ENCODE measurements around the gene LRRC38. TPM values are rescaled to one million over a fixed set of nuclear protein-coding genes. Genes with fewer than 3 reads are reported as not detected.
"Not testable (repeated sequence)": the region's sequence is repeated elsewhere in the genome, so short reads cannot be mapped to it uniquely, and the experiment has no call there.

The LRRC38 gene
- not detected for total RNA-seq
- polyA plus RNA-seq: not detected
- long read RNA-seq, donor 1: 0 reads
- long read RNA-seq, donor 2: 0 reads

- 2 to 3% methylated on average over 30 to 34 of the region's 34 CpGs for WGBS, 2 donors
- H3K27ac ChIP-seq (ENCODE audit: low read depth in 1 of 2, low read length in 2 of 2): no peak within 1 kb of the TSS
- H3K9me3 ChIP-seq (ENCODE audit: control insufficient read depth, low read length): no peaks in the 10 kb centered on the region
- intact Hi-C loops (cut with DNase I): no loop called here
- no peaks in the 10 kb centered on the region for H3K36me3 ChIP-seq (ENCODE audit: control insufficient read depth in 1 of 2, insufficient read depth in 2 of 2, low read length in 1 of 2)
- ATAC-seq (ENCODE audit: low FRiP score): no peak
- DNase-seq: no peak
- no peaks in the 10 kb centered on the region for H3K27me3 ChIP-seq (ENCODE audit: control insufficient read depth in 1 of 2, insufficient read depth in 2 of 2, low read length in 1 of 2)
- no peak within 1 kb of the TSS for H3K4me3 ChIP-seq (ENCODE audit: low read length in 2 of 2)
- no peaks in the 10 kb centered on the region for H3K4me1 ChIP-seq (ENCODE audit: control insufficient read depth in 1 of 2, insufficient read depth in 2 of 2, low read length in 2 of 2)
These were observed at the start of gene LRRC38 for GRCh38 chr1:13513895-13514546. TSS of gene LRRC38 (minus strand) at chr1:13514003. CDS start at chr1:13513593, 410 bp downstream.

GRCh38 chr1:13562981-13563380, 49.2 kb upstream of the LRRC38 start:
- 90 to 91% methylated on average over 11 of the region's 11 CpGs for WGBS, 2 donors
- intact Hi-C loops (cut with DNase I): not testable (repeated sequence)

GRCh38 chr1:13560541-13560940, 46.7 kb upstream of the LRRC38 start:
- Histone ChIP-seq H3K4me1 (ENCODE audit: control insufficient read depth in 1 of 2, insufficient read depth in 2 of 2, low read length in 2 of 2) (no peaks in the 10 kb centered on the region), H3K27ac (ENCODE audit: low read depth in 1 of 2, low read length in 2 of 2) (no peak overlapping the region), H3K36me3 (ENCODE audit: control insufficient read depth in 1 of 2, insufficient read depth in 2 of 2, low read length in 1 of 2) (no peaks in the 10 kb centered on the region), H3K27me3 (ENCODE audit: control insufficient read depth in 1 of 2, insufficient read depth in 2 of 2, low read length in 1 of 2) (no peaks in the 10 kb centered on the region), H3K4me3 (ENCODE audit: low read length in 2 of 2) (no peak overlapping the region), H3K9me3 (ENCODE audit: control insufficient read depth, low read length) (no peaks in the 10 kb centered on the region)
- ATAC-seq (ENCODE audit: low FRiP score) (no peak), DNase-seq (no peak)
- 74 to 82% methylated on average over 6 of the region's 6 CpGs for WGBS, 2 donors
- intact Hi-C loops (cut with DNase I): no loop called here

More at GRCh38 chr1:13562981-13563380, 49.2 kb upstream of the LRRC38 start:
- ATAC-seq (ENCODE audit: low FRiP score); H3K4me3 ChIP-seq (ENCODE audit: low read length in 2 of 2); H3K27ac ChIP-seq (ENCODE audit: low read depth in 1 of 2, low read length in 2 of 2); H3K4me1 ChIP-seq (ENCODE audit: control insufficient read depth in 1 of 2, insufficient read depth in 2 of 2, low read length in 2 of 2); H3K9me3 ChIP-seq (ENCODE audit: control insufficient read depth, low read length); H3K27me3 ChIP-seq (ENCODE audit: control insufficient read depth in 1 of 2, insufficient read depth in 2 of 2, low read length in 1 of 2); H3K36me3 ChIP-seq (ENCODE audit: control insufficient read depth in 1 of 2, insufficient read depth in 2 of 2, low read length in 1 of 2): not testable (repeated sequence)
- DNase-seq: peak in 1 of 2 donors; percentile 45

- H3K27me3 ChIP-seq (ENCODE audit: control insufficient read depth in 1 of 2, insufficient read depth in 2 of 2, low read length in 1 of 2): no peaks in the 10 kb centered on the region
- H3K36me3 ChIP-seq (ENCODE audit: control insufficient read depth in 1 of 2, insufficient read depth in 2 of 2, low read length in 1 of 2): no peaks in the 10 kb centered on the region
- 57 to 68% methylated on average over 6 of the region's 6 CpGs for WGBS, 2 donors
- H3K4me3 ChIP-seq (ENCODE audit: low read length in 2 of 2): no peak overlapping the region
- no peak for DNase-seq
- ATAC-seq (ENCODE audit: low FRiP score): no peak
- no peaks in the 10 kb centered on the region for H3K4me1 ChIP-seq (ENCODE audit: control insufficient read depth in 1 of 2, insufficient read depth in 2 of 2, low read length in 2 of 2)
- H3K27ac ChIP-seq (ENCODE audit: low read depth in 1 of 2, low read length in 2 of 2): no peak overlapping the region
- intact Hi-C loops (cut with DNase I): no loop called here
- H3K9me3 ChIP-seq (ENCODE audit: control insufficient read depth, low read length): no peaks in the 10 kb centered on the region
These were observed 42.5 kb upstream of the LRRC38 start for GRCh38 chr1:13556224-13556764.

- Histone ChIP-seq H3K4me1 (ENCODE audit: control insufficient read depth in 1 of 2, insufficient read depth in 2 of 2, low read length in 2 of 2) (no peaks in the 10 kb centered on the region), H3K36me3 (ENCODE audit: control insufficient read depth in 1 of 2, insufficient read depth in 2 of 2, low read length in 1 of 2) (no peaks in the 10 kb centered on the region), H3K9me3 (ENCODE audit: control insufficient read depth, low read length) (no peaks in the 10 kb centered on the region), H3K4me3 (ENCODE audit: low read length in 2 of 2) (no peak overlapping the region), H3K27ac (ENCODE audit: low read depth in 1 of 2, low read length in 2 of 2) (no peak overlapping the region), H3K27me3 (ENCODE audit: control insufficient read depth in 1 of 2, insufficient read depth in 2 of 2, low read length in 1 of 2) (no peaks in the 10 kb centered on the region)
- WGBS, 2 donors: 95 to 96% methylated on average over 28 of the region's 28 CpGs
- ATAC-seq (ENCODE audit: low FRiP score): no peak
- intact Hi-C loops (cut with DNase I): no loop called here
- no peak for DNase-seq
These were observed 41.0 kb upstream of the LRRC38 start for GRCh38 chr1:13554798-13555197.

GRCh38 chr1:13550663-13551062, 36.9 kb upstream of the LRRC38 start:
- WGBS, 2 donors: 57 to 66% methylated on average over 4 of the region's 4 CpGs
- intact Hi-C loops (cut with DNase I): no loop called here
- ATAC-seq (ENCODE audit: low FRiP score): no peak
- no peaks in the 10 kb centered on the region for H3K9me3 ChIP-seq (ENCODE audit: control insufficient read depth, low read length)
- H3K36me3 ChIP-seq (ENCODE audit: control insufficient read depth in 1 of 2, insufficient read depth in 2 of 2, low read length in 1 of 2): no peaks in the 10 kb centered on the region
- H3K4me3 ChIP-seq (ENCODE audit: low read length in 2 of 2): no peak overlapping the region
- peaks cover 0 to 2% of the 10 kb centered on the region in 2 donors for H3K27me3 ChIP-seq (ENCODE audit: control insufficient read depth in 1 of 2, insufficient read depth in 2 of 2, low read length in 1 of 2)
- DNase-seq: no peak
- H3K4me1 ChIP-seq (ENCODE audit: control insufficient read depth in 1 of 2, insufficient read depth in 2 of 2, low read length in 2 of 2): no peaks in the 10 kb centered on the region
- no peak overlapping the region for H3K27ac ChIP-seq (ENCODE audit: low read depth in 1 of 2, low read length in 2 of 2)

- WGBS, 2 donors: 53 to 56% methylated on average over 3 of the region's 3 CpGs
- no peak for ATAC-seq (ENCODE audit: low FRiP score)
- H3K4me1 ChIP-seq (ENCODE audit: control insufficient read depth in 1 of 2, insufficient read depth in 2 of 2, low read length in 2 of 2): no peaks in the 10 kb centered on the region
- intact Hi-C loops (cut with DNase I): no loop called here
- DNase-seq: no peak
- no peaks in the 10 kb centered on the region for H3K9me3 ChIP-seq (ENCODE audit: control insufficient read depth, low read length)
- no peak overlapping the region for H3K27ac ChIP-seq (ENCODE audit: low read depth in 1 of 2, low read length in 2 of 2)
- H3K27me3 ChIP-seq (ENCODE audit: control insufficient read depth in 1 of 2, insufficient read depth in 2 of 2, low read length in 1 of 2): peaks cover 0 to 2% of the 10 kb centered on the region in 2 donors
- no peaks in the 10 kb centered on the region for H3K36me3 ChIP-seq (ENCODE audit: control insufficient read depth in 1 of 2, insufficient read depth in 2 of 2, low read length in 1 of 2)
- H3K4me3 ChIP-seq (ENCODE audit: low read length in 2 of 2): no peak overlapping the region
These were observed 35.7 kb upstream of the LRRC38 start for GRCh38 chr1:13549521-13549920.

- no peaks in the 10 kb centered on the region for H3K36me3 ChIP-seq (ENCODE audit: control insufficient read depth in 1 of 2, insufficient read depth in 2 of 2, low read length in 1 of 2)
- WGBS, 2 donors: 73% methylated on average over 6 of the region's 6 CpGs
- no peaks in the 10 kb centered on the region for H3K4me1 ChIP-seq (ENCODE audit: control insufficient read depth in 1 of 2, insufficient read depth in 2 of 2, low read length in 2 of 2)
- H3K27ac ChIP-seq (ENCODE audit: low read depth in 1 of 2, low read length in 2 of 2): no peak overlapping the region
- H3K4me3 ChIP-seq (ENCODE audit: low read length in 2 of 2): no peak overlapping the region
- intact Hi-C loops (cut with DNase I): no loop called here
- peaks cover 0 to 2% of the 10 kb centered on the region in 2 donors for H3K27me3 ChIP-seq (ENCODE audit: control insufficient read depth in 1 of 2, insufficient read depth in 2 of 2, low read length in 1 of 2)
- ATAC-seq (ENCODE audit: low FRiP score): no peak
- no peak for DNase-seq
- no peaks in the 10 kb centered on the region for H3K9me3 ChIP-seq (ENCODE audit: control insufficient read depth, low read length)
These were observed 35.2 kb upstream of the LRRC38 start for GRCh38 chr1:13549021-13549420.

GRCh38 chr1:13548281-13548680, 34.5 kb upstream of the LRRC38 start:
- WGBS, 2 donors: 61 to 64% methylated on average over 6 of the region's 6 CpGs
- no peak for DNase-seq
- Histone ChIP-seq H3K4me3 (ENCODE audit: low read length in 2 of 2) (no peak overlapping the region), H3K36me3 (ENCODE audit: control insufficient read depth in 1 of 2, insufficient read depth in 2 of 2, low read length in 1 of 2) (no peaks in the 10 kb centered on the region), H3K9me3 (ENCODE audit: control insufficient read depth, low read length) (no peaks in the 10 kb centered on the region), H3K4me1 (ENCODE audit: control insufficient read depth in 1 of 2, insufficient read depth in 2 of 2, low read length in 2 of 2) (no peaks in the 10 kb centered on the region), H3K27me3 (ENCODE audit: control insufficient read depth in 1 of 2, insufficient read depth in 2 of 2, low read length in 1 of 2) (peaks cover 0 to 2% of the 10 kb centered on the region in 2 donors), H3K27ac (ENCODE audit: low read depth in 1 of 2, low read length in 2 of 2) (no peak overlapping the region)
- intact Hi-C loops (cut with DNase I): no loop called here
- ATAC-seq (ENCODE audit: low FRiP score): no peak
